Neural progenitor cell (in vitro differentiated cells): Measurements from ENCODE around the gene AVPR1A. TPM values are rescaled to one million over a fixed set of nuclear protein-coding genes. Genes with fewer than 3 reads are reported as not detected.

Experiments used
- DNase-seq: peaks from one replicate; pipeline ENCODE4 v3.0.0-alpha.2; 2016; ENCODE audit warnings: low spot score
- H2AFZ ChIP-seq: fragments of 200-600 bp; sonication (generic); replicated peaks from 2 replicates; pipeline ENCODE4 v1.6.1; 2016; ENCODE audit warnings: antibody characterized with exemption
- H3F3A ChIP-seq: fragments of 200-600 bp; sonication (generic); 2 replicates; pipeline ENCODE4 v1.6.1; 2016; ENCODE audit warnings: antibody characterized with exemption, low read depth
- H3K27ac ChIP-seq: fragments of 200-600 bp; sonication (generic); 2 replicates; pipeline ENCODE4 v1.5.1; 2016; ENCODE audit warnings: mild to moderate bottlenecking
- H3K27me3 ChIP-seq: fragments of 200-600 bp; sonication (generic); 2 replicates; pipeline ENCODE4 v1.6.1; 2016; ENCODE audit warnings: mild to moderate bottlenecking, moderate library complexity
- H3K36me3 ChIP-seq: fragments of 200-600 bp; sonication (generic); 2 replicates; pipeline ENCODE4 v1.5.1; 2016
- H3K4me1 ChIP-seq: fragments of 200-600 bp; sonication (generic); 2 replicates; pipeline ENCODE4 v1.6.1; 2016; ENCODE audit warnings: mixed run types
- H3K4me2 ChIP-seq: fragments of 200-600 bp; sonication (generic); 2 replicates; pipeline ENCODE4 v1.6.1; 2016
- H3K4me3 ChIP-seq: fragments of 200-600 bp; sonication (generic); 2 replicates; pipeline ENCODE4 v1.5.1; 2016
- H3K79me2 ChIP-seq: fragments of 200-600 bp; sonication (generic); 2 replicates; pipeline ENCODE4 v1.6.1; 2016; ENCODE audit warnings: low read depth
- H3K9ac ChIP-seq: fragments of 200-600 bp; sonication (generic); 2 replicates; pipeline ENCODE4 v1.6.1; 2016
- H3K9me3 ChIP-seq: fragments of 200-600 bp; sonication (generic); 2 replicates; pipeline ENCODE4 v1.5.1; 2016; ENCODE audit warnings: low read depth
- H4K20me1 ChIP-seq: fragments of 200-600 bp; sonication (generic); 2 replicates; pipeline ENCODE4 v1.6.1; 2016; ENCODE audit warnings: low read depth
- H3K27ac Mint-ChIP-seq: 3 replicates; pipeline ENCODE4 v1.8.0; 2021; ENCODE audit warnings: mixed read lengths
- H3K27me3 Mint-ChIP-seq: 2 replicates; pipeline ENCODE4 v1.8.0; 2022; ENCODE audit warnings: low read depth, mild to moderate bottlenecking, inconsistent platforms, moderate library complexity, mixed read lengths; ENCODE audit not compliant: insufficient read depth
- H3K36me3 Mint-ChIP-seq: 3 replicates; pipeline ENCODE4 v1.8.0; 2021; ENCODE audit warnings: mixed read lengths
- H3K4me1 Mint-ChIP-seq: 3 replicates; pipeline ENCODE4 v1.8.0; 2021; ENCODE audit warnings: mixed read lengths
- H3K4me3 Mint-ChIP-seq: 3 replicates; pipeline ENCODE4 v1.8.0; 2021; ENCODE audit warnings: mild to moderate bottlenecking, moderate library complexity, mixed read lengths
- H3K9me3 Mint-ChIP-seq: 3 replicates; pipeline ENCODE4 v1.8.0; 2020; ENCODE audit warnings: mixed read lengths
- EZH2 ChIP-seq: fragments of 200-600 bp; sonication (generic); IDR thresholded peaks from 2 replicates; pipeline ENCODE4 v1.6.1; 2017; ENCODE audit warnings: antibody characterized with exemption, mild to moderate bottlenecking, moderate library complexity
- EZH2phosphoT487 ChIP-seq: fragments of 200-600 bp; sonication (generic); IDR thresholded peaks from 2 replicates; pipeline ENCODE4 v1.6.1; 2017; ENCODE audit warnings: antibody characterized with exemption
- total RNA-seq: library from RNA; depleted of rRNA; stranded (reverse); fragments of >200 nt; gene quantifications from 2 replicates; pipeline ENCODE4 v1.2.3, GENCODE V29; 2015; ENCODE audit warnings: low replicate concordance
- TF ChIP-seq, protein P1 (sequence below): fragments of 200-600 bp; sonication (generic); IDR thresholded peaks from 2 replicates; pipeline ENCODE4 v1.5.1; 2017; ENCODE audit warnings: antibody characterized with exemption, mild to moderate bottlenecking

The AVPR1A gene
- total RNA-seq, 1 donor from 2014 or later, result 0.04 TPM

DNA sequence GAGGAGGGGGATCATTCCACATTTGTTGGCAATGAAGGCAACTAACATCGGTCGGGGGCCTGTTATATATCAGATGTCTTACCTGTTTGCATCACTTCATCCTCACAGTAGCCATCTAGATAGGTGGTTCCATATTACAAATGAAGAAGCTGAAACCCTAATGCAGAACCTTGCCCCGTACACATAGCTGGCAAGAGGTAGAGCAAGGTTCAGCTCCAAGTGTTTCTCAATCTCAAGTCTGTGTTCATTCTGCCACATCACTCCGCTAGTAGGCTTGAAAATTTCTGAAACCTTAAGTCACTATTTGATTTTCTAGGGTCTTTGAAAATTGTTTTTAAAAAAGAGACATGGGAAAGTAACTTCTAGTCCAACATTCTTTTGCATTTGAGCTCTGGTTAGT is 17.0 kb downstream of the AVPR1A start:
- Mint-ChIP-seq H3K4me1 (no peaks in the 10 kb centered on the region), H3K36me3 (no peaks in the 10 kb centered on the region), H3K27ac (no peak overlapping the region), H3K4me3 (no peak overlapping the region), H3K27me3 (no peaks in the 10 kb centered on the region), H3K9me3 (no peaks in the 10 kb centered on the region)
- Histone ChIP-seq H3K27ac (no peak overlapping the region), H3K9ac (no peak overlapping the region), H4K20me1 (no peaks in the 10 kb centered on the region), H3K36me3 (no peaks in the 10 kb centered on the region), H2AFZ (no peak overlapping the region), H3K27me3 (no peaks in the 10 kb centered on the region), H3K4me3 (no peak overlapping the region), H3K79me2 (no peaks in the 10 kb centered on the region), H3K9me3 (no peaks in the 10 kb centered on the region), H3K4me1 (no peaks in the 10 kb centered on the region), H3K4me2 (no peak overlapping the region), H3F3A (no peaks in the 10 kb centered on the region)
- TF ChIP-seq EZH2phosphoT487, result no peak
- TF ChIP-seq EZH2, result no peak
- TF ChIP-seq, protein P1, sequence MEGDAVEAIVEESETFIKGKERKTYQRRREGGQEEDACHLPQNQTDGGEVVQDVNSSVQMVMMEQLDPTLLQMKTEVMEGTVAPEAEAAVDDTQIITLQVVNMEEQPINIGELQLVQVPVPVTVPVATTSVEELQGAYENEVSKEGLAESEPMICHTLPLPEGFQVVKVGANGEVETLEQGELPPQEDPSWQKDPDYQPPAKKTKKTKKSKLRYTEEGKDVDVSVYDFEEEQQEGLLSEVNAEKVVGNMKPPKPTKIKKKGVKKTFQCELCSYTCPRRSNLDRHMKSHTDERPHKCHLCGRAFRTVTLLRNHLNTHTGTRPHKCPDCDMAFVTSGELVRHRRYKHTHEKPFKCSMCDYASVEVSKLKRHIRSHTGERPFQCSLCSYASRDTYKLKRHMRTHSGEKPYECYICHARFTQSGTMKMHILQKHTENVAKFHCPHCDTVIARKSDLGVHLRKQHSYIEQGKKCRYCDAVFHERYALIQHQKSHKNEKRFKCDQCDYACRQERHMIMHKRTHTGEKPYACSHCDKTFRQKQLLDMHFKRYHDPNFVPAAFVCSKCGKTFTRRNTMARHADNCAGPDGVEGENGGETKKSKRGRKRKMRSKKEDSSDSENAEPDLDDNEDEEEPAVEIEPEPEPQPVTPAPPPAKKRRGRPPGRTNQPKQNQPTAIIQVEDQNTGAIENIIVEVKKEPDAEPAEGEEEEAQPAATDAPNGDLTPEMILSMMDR, result no peak
- no peak for DNase-seq

DNA sequence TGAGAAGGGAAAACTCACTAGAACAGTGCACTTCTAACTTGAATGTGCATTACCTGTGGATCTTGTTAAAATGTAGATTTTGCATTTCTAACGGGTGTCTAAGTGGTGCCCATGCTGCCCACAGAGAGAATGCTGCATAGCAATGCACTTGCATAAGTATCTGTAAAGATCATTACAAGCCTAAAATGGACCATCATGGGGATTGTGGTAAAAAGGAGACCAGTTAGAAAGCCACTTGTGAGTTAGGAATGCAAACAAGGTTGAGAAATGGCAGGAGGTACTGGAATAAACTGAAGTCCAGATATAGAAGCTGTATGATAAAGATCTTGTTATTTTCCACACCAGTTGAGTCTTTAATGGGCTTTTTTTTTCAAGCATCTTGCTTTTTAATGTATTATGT is 18.8 kb downstream of the AVPR1A start:
- H3K27me3 ChIP-seq, result no peaks in the 10 kb centered on the region
- H3K36me3 ChIP-seq, result no peaks in the 10 kb centered on the region
- H3K27ac ChIP-seq, result no peak overlapping the region
- H3K9ac ChIP-seq, result no peak overlapping the region
- Mint-ChIP-seq H3K9me3 (no peaks in the 10 kb centered on the region), H3K36me3 (no peaks in the 10 kb centered on the region), H3K27me3 (no peaks in the 10 kb centered on the region), H3K4me3 (no peak overlapping the region), H3K4me1 (no peaks in the 10 kb centered on the region), H3K27ac (no peak overlapping the region)
- DNase-seq, result no peak
- H3K79me2 ChIP-seq, result no peaks in the 10 kb centered on the region
- H3F3A ChIP-seq, result no peaks in the 10 kb centered on the region
- no peak overlapping the region for H3K4me2 ChIP-seq
- H3K9me3 ChIP-seq, result no peaks in the 10 kb centered on the region
- no peaks in the 10 kb centered on the region for H4K20me1 ChIP-seq
- no peak overlapping the region for H2AFZ ChIP-seq
- H3K4me1 ChIP-seq, result no peaks in the 10 kb centered on the region
- no peak overlapping the region for H3K4me3 ChIP-seq
- TF ChIP-seq, protein P1, result no peak
- no peak for TF ChIP-seq EZH2
- TF ChIP-seq EZH2phosphoT487, result no peak

DNA sequence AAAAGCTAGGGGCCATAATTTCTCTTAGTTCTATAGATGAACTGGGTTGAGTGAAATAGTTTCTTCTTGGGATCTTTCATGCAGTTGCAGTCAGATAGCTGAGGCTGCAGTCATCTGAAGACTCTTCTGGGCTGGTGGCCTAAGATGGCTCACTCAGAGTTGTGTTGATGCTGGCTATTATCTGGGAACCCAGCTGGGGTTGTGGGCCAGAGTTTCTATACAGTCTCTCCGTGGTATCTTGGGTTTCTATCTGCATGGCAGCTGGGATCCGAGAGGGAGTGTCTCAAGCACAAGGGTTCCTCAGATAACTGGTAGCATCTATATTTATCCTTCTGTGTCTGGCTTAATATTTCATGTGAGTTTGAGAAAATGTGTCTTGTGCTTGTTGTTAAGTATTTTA is 21.1 kb downstream of the AVPR1A start:
- H3K4me3 Mint-ChIP-seq, result no peak overlapping the region
- H3K79me2 ChIP-seq, result no peaks in the 10 kb centered on the region
- H3K4me1 Mint-ChIP-seq, result no peaks in the 10 kb centered on the region
- no peaks in the 10 kb centered on the region for H3K4me1 ChIP-seq
- no peaks in the 10 kb centered on the region for H4K20me1 ChIP-seq
- no peak for DNase-seq
- H3K36me3 ChIP-seq, result no peaks in the 10 kb centered on the region
- no peak overlapping the region for H2AFZ ChIP-seq
- no peak for TF ChIP-seq EZH2
- TF ChIP-seq EZH2phosphoT487, result no peak
- TF ChIP-seq, protein P1, result no peak
- no peaks in the 10 kb centered on the region for H3K9me3 Mint-ChIP-seq
- no peaks in the 10 kb centered on the region for H3K27me3 ChIP-seq
- H3K27ac Mint-ChIP-seq, result no peak overlapping the region
- H3K9ac ChIP-seq, result no peak overlapping the region
- H3K4me2 ChIP-seq, result no peak overlapping the region
- no peak overlapping the region for H3K4me3 ChIP-seq
- H3K9me3 ChIP-seq, result no peaks in the 10 kb centered on the region
- H3K27me3 Mint-ChIP-seq, result no peaks in the 10 kb centered on the region
- no peaks in the 10 kb centered on the region for H3F3A ChIP-seq
- no peak overlapping the region for H3K27ac ChIP-seq
- no peaks in the 10 kb centered on the region for H3K36me3 Mint-ChIP-seq
